HTR-8/SVneo (cell line): Measurements from ENCODE around the gene SRRM4.

Source experiments
- DNase-seq: peaks from one replicate; pipeline ENCODE4 v3.0.0; 2011; ENCODE audit warnings: low spot score, mixed read lengths; ENCODE audit not compliant: insufficient read length
- FAIRE-seq: peaks from 2 replicates; lab custom pipeline; 2011; peaks lifted over from hg19 to GRCh38; lab: Jason Lieb, UNC

SRRM4 gene

GRCh38 chr12:118981285-118982211, at the start of gene SRRM4:
SRRM4 (plus strand) TSS chr12:118981541; CDS start chr12:118981883, 342 bp downstream.
- no peak for DNase-seq

GRCh38 chr12:118946256-118946655, 35.1 kb upstream of the SRRM4 start:
- FAIRE-seq, result no peak
- DNase-seq, result no peak

More at GRCh38 chr12:118981285-118982211, at the start of gene SRRM4:
- FAIRE-seq, result no peak

- no peak for DNase-seq
- no peak for FAIRE-seq
These were observed 22.8 kb upstream of the SRRM4 start for GRCh38 chr12:118958520-118958919.

- no peak for DNase-seq
- FAIRE-seq, result no peak
These were observed 22.0 kb upstream of the SRRM4 start for GRCh38 chr12:118959348-118959747.

- DNase-seq, result no peak
- FAIRE-seq, result no peak
These were observed 21.3 kb upstream of the SRRM4 start for GRCh38 chr12:118959985-118960560.

GRCh38 chr12:118960865-118961264, 20.5 kb upstream of the SRRM4 start:
- DNase-seq (no peak), FAIRE-seq (no peak)

GRCh38 chr12:118964988-118965387, 16.4 kb upstream of the SRRM4 start:
- no peak for DNase-seq
- no peak for FAIRE-seq

GRCh38 chr12:118970856-118971255, 10.5 kb upstream of the SRRM4 start:
- DNase-seq (no peak), FAIRE-seq (no peak)

- no peak for DNase-seq
- no peak for FAIRE-seq
These were observed 8.4 kb upstream of the SRRM4 start for GRCh38 chr12:118972982-118973381.

GRCh38 chr12:118979763-118980406, 1.5 kb upstream of the SRRM4 start:
- DNase-seq (peak; percentile 37), FAIRE-seq (no peak)

GRCh38 chr12:118980407-118981014, 830 bp upstream of the SRRM4 start:
- FAIRE-seq, result no peak
- DNase-seq, result no peak

- FAIRE-seq (no peak), DNase-seq (no peak)
These were observed 961 bp downstream of the SRRM4 start for GRCh38 chr12:118982302-118982701.

- FAIRE-seq (no peak), DNase-seq (no peak)
These were observed 1.8 kb downstream of the SRRM4 start for GRCh38 chr12:118982984-118983761.

GRCh38 chr12:118984161-118984943, 3.0 kb downstream of the SRRM4 start:
- no peak for DNase-seq
- no peak for FAIRE-seq

- DNase-seq (no peak), FAIRE-seq (no peak)
These were observed 4.7 kb downstream of the SRRM4 start for GRCh38 chr12:118986050-118986449.

- no peak for FAIRE-seq
These were observed 17.8 kb downstream of the SRRM4 start for GRCh38 chr12:118999107-118999506.

GRCh38 chr12:119005085-119005484, 23.7 kb downstream of the SRRM4 start:
- FAIRE-seq, result no peak
- no peak for DNase-seq

More at GRCh38 chr12:118999107-118999506, 17.8 kb downstream of the SRRM4 start:
- DNase-seq, result no peak

GRCh38 chr12:119005913-119006312, 24.6 kb downstream of the SRRM4 start:
- no peak for FAIRE-seq
- no peak for DNase-seq

GRCh38 chr12:119006746-119007145, 25.4 kb downstream of the SRRM4 start:
- no peak for FAIRE-seq
- no peak for DNase-seq
